Activated CD4-positive, alpha-beta T cell treated with anti-CD3 and anti-CD28 coated beads, Interleukin-10, Interleukin-2, amounts not matched to agents 100 ng/mL and 50 ng/mL, durations not matched to agents 16 hours and 8 hours (primary cell): Measurements from ENCODE around the gene UST.

Experiments used
- DNase-seq: peaks from one replicate; pipeline ENCODE4 v3.0.0-alpha.2; 2020

Gene UST, protein sequence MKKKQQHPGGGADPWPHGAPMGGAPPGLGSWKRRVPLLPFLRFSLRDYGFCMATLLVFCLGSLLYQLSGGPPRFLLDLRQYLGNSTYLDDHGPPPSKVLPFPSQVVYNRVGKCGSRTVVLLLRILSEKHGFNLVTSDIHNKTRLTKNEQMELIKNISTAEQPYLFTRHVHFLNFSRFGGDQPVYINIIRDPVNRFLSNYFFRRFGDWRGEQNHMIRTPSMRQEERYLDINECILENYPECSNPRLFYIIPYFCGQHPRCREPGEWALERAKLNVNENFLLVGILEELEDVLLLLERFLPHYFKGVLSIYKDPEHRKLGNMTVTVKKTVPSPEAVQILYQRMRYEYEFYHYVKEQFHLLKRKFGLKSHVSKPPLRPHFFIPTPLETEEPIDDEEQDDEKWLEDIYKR

DNA sequence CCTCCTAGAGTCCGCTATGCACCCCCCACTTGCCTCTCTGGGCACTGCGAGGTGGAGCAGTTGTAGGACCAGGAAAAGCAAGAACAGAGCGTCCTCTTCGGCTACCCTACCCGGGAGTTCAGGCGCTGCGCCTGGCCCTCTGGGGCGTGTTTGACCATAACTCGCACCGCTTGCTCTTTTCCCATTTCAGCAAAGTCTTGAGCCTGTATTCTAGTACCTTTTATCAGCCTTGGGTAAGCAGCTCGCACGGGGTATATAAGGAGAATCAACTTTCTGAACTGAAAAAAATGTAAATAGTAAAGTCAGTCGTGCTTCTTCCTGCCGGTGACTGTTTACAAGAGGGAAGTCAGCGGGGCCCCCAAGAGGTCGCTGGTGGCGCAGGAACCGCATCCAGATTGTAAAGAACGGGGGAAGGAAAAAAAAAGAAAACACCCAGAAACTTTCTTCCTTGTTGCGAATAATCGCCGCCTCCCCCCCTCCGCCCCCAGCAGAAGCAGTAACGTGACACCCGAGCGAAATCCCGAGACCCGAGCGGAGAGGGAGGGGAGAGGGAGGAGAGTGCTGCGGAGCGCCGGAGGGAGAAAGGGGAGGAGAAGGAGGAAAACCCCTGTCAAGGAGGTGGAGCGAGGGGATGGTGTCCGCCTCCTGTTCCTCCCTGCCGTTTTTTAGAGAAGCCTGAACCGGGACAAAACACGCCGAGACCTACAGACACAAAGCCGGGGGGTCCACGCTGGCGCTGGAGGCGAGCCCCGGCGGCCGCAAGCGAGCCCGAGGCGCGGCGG lies at the start of gene UST:
Gene UST (plus strand): TSS at position 668 of the 782 bp plus-strand sequence. CDS start 401 bp downstream, outside the sequence.
- peak; percentile 52 for DNase-seq

DNA sequence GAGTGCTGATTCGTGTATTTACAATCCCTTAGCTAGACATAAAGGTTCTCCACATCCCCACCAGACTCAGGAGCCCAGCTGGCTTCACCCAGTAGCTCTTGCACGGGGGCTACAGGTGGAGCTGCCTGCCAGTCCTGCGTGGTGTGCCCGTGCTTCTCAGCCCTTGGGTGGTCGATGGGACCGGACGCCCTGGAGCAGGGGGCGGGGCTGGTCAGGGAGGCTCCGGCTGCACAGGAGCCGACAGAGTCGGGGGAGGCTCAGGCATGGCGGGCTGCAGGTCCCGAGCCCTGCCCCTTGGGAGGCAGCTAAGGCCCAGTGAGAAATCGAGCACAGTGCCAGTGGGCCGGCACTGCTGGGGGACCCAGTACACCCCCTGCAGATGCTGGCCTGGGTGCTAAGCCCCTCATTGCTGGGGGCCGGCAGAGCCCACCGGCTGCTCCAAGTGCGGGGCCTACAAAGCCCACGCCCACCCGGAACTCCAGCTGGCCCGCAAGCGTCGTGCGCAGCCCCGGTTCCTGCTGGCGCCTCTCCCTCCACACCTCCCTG lies 48.9 kb upstream of the UST start:
- no peak for DNase-seq

DNA sequence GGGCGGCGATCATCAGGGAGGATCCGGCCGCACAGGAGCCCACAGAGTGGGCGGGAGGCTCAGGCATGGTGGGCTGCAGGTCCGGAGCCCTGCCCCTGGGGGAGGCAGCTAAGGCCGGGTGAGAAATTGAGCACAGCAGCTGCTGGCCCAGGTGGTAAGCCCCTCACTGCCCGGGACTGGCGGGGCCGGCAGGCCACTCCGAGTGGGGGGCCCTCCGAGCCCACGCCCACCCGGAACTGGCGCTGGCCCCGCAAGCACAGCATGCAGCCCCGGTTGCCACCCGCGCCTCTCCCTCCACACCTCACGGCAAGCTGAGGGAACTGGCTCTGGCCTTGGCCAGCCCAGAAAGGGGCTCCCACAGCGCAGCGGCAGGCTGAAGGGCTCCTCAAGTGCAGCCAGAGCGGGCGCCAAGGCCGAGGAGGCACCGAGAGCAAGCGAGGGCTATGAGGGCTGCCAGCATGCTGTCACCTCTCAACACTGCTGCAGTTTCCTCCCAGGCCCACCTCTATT lies 48.1 kb upstream of the UST start:
- no peak for DNase-seq

DNA sequence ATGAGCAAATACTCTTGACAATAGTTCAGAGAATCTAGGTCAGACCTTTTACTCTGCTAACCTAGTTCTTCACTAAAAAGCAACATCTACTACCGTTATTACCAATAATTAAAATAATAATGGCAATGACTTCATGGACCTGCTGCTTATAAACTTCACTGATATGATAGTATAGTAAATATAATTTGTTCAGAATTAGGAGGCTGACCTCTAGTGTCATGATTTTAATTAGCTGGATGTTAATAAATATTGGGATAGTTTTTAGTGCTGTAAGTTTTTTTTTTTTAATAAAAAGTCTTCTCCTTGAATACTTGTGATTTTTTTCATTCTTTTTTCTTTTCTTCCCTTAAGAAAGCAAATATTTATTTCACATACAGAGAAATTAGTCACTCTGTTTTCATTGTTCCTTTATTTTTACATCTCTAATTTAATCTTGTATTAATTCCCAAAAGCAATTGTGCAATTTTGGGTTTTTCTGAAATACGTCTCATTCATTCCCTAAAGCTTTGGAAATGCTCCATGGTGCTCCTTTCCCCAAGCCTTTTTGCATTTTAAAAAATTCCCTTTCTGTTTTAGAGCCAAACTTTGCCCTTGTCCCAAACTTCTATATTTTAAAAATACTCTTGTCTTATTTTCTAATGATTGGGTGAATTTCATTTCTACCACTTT lies 46.6 kb upstream of the UST start:
- no peak for DNase-seq

DNA sequence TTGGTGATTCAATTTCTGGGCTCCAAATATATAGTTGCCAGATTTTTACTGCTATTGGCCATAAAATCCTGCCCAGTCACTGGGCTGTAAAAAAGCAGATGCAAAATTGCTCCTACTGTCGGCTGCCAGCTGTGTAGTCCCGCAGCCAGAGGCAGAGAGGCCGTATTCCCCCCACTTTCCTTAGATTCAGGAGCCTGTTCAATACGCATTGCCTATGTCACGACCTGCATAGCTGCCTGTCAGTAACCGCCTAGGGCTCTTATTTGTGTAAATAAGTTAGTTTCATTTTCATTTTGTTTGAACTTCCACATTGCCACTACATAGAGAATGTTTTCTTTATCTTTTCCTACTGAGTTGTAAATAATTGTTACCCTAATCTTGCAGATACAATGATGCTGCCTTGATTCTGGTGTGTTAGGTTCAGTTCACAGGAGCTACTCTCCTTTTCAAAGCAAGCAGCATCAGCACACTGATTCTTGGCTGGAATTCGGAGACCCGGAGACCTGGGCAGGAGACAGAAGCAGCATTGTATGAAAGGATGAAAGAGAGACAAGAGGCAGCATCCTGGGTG lies 46.0 kb upstream of the UST start:
- DNase-seq = peak; percentile 36

DNA sequence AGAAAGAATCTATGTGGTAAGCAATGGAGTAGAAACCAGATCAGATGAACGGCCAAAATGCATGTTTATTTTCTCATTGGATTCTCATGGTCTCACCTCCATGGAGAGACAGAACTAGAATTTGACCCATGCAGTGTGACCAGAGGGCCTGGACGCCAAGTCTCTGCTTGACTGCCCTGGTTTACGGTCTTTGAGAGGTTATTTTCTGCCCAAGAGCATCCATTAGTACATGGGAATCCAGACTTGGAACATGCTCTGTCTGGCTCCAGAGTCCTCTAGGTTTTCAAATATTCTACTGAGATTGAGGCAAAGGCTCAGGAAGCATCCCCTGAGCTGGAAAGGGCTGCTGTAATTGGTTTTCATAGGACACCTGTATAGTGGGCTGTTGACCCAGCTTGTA lies 45.5 kb upstream of the UST start:
- DNase-seq = no peak

DNA sequence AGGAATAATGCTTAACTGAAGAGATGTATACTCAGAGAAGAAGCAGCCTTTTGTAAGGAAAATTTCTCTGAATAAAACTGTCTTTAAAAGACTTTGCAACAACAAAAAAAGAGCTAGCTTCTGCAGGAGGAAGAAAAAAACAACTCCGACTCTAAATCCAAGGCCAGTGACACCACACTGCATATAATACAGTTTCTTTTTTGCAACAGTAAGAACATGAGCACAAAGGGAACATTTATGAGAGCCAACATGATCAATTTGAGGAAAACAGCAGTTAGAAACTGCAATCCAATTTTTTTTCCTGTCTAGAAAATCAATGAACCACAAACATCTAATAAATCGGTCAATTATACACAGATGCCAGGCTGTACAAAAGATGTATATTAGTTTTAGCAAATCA lies 42.9 kb upstream of the UST start:
- DNase-seq = no peak

DNA sequence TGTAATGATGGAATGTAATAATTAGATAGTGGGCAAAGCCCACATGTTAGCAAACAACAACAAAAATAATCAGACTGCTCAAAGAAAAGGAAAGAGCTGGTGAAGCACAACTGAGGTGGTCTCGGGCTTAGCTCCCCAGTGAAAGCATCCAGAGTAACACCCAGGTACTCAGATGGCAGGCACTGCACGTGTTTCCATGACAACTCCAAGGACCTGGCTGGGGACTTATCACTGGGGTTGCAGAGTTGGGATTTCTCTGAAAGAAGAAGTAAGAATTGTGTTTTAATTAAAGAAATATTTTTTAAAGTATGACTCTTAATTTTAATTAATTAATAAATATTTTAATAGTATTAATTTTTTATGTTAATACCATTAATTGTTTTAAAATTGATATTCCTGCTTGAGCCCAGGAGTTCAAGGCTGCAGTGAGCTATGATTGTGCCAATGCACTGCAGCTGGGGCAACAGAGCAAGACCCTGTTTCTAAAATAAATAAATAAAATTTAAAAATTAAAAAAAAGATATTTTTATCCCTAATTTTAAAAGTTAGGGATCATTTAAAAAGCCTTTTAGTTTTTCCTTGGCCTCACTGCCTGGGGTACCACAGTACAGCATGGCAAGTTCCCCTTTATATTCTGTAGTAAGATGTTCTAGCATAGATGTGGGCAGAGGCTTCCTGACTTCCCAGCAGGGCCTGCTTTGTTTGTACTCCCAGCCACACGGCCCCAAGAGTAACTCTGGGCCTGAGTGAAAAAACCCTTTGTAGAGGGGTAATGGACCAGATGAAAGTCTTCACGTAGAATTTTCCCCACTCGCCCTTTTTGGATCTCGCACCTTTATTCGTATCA lies 42.2 kb upstream of the UST start:
- DNase-seq = no peak

DNA sequence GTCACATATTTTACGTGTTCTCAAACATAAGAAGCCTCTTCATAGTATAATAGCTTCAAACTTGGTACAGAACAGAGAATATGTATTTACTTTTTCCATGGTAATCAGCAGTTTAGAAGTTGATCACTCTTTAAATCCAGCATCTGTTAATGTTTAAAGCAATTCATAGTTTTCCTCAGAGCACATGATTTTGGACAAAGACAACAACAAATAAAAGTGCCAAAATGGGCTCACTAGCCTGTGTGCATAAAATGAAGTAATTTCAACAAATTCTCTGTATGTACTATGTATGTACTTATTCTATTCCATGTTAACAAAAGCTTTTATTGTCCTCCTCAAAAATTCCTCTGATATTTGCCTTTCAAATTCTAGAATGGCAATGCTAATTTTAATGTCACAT lies 38.1 kb upstream of the UST start:
- DNase-seq = no peak

DNA sequence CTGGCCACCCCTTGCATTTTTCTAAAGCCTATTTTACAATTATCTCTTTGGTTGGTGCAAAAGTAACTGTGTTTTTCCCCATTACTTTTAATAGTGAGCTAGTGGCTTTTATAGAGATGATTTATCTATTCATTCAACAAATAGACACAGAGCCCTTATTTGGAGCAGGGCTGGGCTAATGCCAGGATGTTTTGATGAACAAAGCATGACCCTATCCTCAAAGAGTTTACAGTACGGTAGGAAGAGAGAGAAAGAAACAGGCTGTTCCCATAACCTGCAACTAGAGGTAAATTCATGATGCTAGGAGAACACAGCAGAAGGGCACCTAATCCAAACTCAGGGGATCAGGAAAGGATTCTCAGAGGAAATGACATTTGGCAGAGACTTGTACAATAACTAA lies 37.3 kb upstream of the UST start:
- no peak for DNase-seq

DNA sequence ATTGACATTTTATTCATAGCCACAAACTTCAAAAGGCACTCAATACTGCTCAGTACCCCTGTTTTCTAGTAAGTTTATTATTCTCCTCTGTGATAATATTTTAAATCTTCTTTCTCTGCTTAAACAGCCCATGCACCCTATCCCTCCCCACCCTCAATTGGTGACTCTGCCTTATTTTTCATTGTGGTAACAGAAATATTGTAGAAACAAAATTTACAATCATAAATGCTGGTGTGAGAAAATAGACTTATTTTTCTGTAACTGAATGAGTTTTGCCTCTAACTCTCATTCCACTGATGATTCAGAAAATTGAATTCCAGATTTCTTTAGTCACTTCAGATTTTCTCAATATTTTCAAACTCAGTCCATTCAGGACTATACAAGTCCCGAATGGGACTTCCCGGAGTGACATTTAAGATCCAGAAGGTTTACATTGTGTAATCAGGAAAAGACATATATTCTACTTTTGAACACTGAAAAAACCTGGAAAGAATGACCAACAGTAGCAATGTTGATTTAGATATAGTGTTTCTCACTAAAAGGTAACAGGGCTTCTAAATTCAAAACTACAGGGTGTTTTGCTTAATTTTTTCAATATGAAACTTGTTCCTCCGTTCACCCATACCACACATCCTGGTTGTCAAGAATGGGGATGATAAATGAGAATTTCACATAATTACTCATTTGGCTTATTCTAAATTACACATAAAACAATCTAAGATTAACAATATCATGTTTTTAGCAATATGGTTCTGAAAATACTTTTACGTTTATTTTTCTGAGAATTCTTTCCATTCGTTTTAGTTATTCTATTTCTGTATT lies 34.8 kb upstream of the UST start:
- peak; percentile 54 for DNase-seq

DNA sequence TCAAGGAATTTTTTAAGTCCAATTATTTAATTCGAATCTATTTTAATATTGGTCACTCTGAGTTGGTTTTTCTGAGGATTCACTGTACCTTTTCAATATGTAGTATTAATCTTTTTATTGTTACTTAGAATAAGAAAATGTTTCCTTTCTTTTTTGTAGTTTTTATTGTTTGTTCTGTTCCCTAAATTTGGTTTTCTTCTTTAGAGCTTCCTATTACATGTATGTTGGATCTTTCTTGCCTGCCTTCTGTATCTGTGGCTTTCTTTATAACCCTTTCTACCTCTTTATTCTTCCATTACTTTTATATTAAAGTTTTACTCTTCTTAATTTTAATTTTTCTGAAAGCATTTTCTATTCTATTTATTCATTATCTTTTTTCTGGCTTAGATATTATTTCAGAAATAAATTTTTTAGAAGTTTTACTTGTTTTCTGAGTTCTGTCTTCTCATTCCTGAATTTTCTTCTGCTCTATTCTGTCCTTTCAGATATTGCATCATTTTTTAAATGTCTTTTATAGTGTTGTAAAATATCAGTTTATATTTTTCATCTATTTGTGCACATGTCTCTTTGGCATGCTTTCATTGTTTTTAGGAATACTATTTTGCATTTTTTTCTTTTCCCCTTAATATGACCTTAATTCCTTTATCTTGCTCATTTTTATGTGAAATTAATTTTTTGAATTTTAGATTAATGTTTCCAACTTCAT lies 33.6 kb upstream of the UST start:
- no peak for DNase-seq

DNA sequence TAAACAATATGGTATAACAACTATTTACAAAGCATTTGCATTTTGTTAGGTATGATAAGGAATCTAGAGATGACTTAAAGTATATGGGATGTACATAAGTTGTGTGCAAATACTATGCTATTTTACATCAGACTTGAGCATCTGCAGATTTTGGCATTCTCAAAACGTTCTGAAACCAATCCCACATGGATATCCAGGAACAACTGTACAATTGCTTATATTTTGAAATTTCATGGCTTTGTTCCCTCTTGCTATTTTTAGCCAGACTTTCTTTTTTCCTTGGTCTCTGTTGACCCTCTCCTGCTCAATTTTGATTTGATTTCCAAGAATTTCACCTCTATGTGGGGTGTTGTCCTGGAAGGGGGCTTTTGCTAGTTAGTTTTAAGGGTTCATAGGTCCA lies 32.9 kb upstream of the UST start:
- no peak for DNase-seq

DNA sequence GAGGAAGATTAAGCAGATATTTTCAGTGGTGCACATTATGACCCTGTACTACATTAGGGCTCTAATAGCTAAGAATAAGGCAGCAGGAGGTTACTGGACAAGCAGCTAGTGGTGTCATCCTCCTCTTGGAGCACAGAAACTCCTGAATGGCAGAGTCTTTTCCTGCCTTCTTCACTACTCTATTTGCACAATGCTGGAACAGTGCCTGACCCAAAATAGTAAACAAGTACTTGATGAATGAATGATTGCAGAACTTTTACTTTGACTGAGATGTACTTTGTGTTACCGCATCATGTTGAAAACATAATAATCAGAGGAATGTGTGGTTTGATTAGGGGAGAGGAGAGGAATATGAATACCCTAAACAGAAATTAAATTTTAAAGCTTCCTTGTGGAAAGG lies 30.0 kb upstream of the UST start:
- no peak for DNase-seq

DNA sequence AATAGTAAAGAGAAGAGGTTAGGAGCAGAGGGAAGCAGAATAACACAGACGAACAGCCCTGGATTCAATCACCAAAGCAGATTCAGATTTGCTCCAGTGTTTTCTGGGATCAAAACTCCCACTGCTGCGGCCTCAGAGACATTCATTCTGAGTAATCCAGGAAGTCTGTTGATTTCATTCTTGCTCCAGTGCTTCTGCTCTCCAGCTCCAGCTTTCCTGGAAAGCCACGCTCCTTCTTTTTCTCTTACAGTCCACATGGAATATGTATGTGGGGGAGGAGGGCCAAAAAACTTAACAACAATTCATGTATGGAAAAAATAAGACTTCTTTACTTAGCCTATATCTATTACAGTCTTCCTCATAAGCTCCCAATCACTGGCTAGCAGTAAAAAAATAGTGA lies 26.4 kb upstream of the UST start:
- DNase-seq = no peak

DNA sequence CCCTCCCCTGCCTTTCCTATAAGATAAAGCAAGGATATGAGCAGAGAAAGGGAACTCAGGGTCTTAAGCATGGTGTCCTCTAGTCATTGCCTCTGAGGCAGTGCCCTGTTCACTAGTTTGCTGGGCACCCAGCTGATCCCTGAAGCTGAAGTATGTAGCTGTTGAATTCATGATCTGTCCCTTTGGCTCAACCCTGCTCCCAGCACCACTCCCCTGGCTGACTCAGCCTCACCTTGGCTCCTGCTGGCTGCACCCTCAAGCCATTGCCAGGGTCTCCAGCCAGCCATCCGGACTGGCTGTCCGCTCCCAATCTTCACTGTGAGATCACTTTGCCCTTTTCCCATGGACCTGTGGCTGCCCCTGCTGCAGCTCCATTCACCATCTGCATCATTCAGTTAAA lies 25.9 kb upstream of the UST start:
- no peak for DNase-seq

DNA sequence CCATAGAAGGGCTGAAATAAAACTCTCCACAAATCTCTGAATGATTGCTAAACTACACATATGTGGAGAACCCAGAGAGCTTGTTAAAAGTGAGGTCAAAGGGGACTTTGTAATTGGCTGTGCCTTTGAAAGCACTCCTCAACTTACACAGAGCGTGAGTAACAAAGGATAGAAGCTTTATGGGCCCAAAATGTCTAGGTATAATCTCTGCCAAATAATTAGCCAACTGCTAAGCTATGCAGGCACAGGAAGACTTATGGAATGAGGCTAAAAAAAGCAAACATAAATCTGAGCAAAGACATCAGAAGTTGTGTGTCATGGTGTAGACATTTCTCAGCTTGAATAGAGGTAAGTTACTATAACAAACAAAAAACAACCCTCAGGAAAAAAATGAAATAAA lies 23.3 kb upstream of the UST start:
- no peak for DNase-seq

DNA sequence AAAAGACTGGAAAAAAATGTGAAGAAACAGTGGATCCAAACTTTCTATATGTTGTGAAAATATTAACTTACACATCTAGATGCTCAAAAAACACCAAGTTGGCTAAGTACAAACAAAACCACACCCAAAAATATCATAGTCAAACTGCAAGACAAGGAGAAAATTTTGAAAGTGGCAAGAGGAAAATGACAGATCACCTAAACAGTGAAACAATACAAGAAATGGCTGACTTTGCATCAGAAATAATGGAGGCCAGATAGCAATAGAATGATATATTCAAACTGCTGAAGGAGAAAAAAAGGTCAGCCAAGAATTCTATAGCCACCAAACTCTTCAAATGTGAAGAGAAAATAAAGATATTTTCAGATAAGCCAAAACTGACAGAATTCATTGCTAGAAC lies 22.4 kb upstream of the UST start:
- no peak for DNase-seq

DNA sequence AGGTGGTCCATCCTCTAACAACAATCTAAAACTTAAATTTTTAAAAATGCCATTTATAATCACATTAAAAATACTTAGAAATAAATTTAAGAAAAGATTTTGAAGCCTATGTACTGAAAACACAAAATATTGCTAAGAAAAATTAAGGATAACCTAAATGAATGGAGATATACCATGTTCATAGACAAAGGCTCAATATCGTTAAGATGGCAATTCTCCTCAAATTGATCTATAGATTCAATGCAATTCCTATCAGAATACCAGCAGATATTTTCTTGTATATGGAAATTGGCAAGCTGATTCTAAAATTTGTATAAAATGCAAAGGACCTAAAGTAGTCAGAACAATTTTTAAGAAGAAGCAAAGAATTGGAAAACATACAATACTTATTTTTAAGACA lies 19.7 kb upstream of the UST start:
- DNase-seq = no peak

DNA sequence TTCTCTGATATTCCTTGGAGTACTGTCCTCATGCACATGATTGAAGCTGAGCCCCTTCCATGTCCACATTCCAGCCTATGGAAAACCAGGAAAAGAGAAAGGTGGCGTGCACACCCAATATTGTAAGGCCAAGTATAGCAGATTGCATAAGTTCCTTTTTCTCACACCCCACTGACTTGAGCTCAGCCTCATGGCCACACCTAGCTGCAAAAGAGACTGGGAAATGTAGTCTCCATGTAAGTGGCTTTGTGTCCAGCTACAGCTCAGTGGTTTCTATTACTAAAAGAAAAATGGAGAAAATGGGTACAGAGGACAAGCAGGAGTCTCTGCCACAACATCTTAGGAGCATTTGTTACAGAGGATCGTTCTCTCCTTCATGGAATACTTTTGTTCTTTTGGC lies 10.8 kb upstream of the UST start:
- DNase-seq = no peak
